Activated CD8-positive, alpha-beta T cell treated with anti-CD3 and anti-CD28 coated beads for 36 hours (primary cell): ENCODE measurements around the gene TTC39A. TPM values are rescaled to one million over a fixed set of nuclear protein-coding genes. Genes with fewer than 3 reads are reported as not detected.

ENCODE experiments used
- ATAC-seq: fragments of 200-7000 bp; cut with Tn5 transposase; one replicate; pipeline ENCODE4 v1.10.0; 2021; ENCODE audit warnings: mild to moderate bottlenecking, moderate library complexity
- CTCF ChIA-PET: fragments of 350-600 bp; sonication (Branson Sonifier 250); formaldehyde crosslinking; loops from one replicate; lab custom pipeline; 2021; ENCODE audit warnings: antibody characterized with exemption; lab: Charles Lee
- POLR2A ChIA-PET: fragments of 350-600 bp; sonication (Branson Sonifier 250); formaldehyde crosslinking; loops from one replicate; lab custom pipeline; 2021; ENCODE audit warnings: antibody characterized with exemption; lab: Charles Lee
- DNase-seq: peaks from one replicate; pipeline ENCODE4 v3.0.0-alpha.2; 2020
- H3K27ac Mint-ChIP-seq: one replicate; pipeline ENCODE4 v1.8.0; 2021; ENCODE audit warnings: mild to moderate bottlenecking, mixed read lengths
- H3K27me3 Mint-ChIP-seq: one replicate; pipeline ENCODE4 v1.8.0; 2021; ENCODE audit warnings: mixed read lengths
- H3K36me3 Mint-ChIP-seq: one replicate; pipeline ENCODE4 v1.8.0; 2021; ENCODE audit warnings: low read depth, mixed read lengths
- H3K4me1 Mint-ChIP-seq: one replicate; pipeline ENCODE4 v1.8.0; 2021; ENCODE audit warnings: low read depth, mixed read lengths
- H3K4me3 Mint-ChIP-seq: one replicate; pipeline ENCODE4 v1.8.0; 2021; ENCODE audit warnings: mild to moderate bottlenecking, moderate library complexity, mixed read lengths
- H3K9me3 Mint-ChIP-seq: one replicate; pipeline ENCODE4 v1.8.0; 2021; ENCODE audit warnings: mixed read lengths
- CTCF ChIP-seq: fragments of 200-600 bp; IDR thresholded peaks from one replicate; pipeline ENCODE4 v1.8.0; 2022; ENCODE audit warnings: antibody characterized with exemption, mild to moderate bottlenecking
- intact Hi-C: fragments of 100-400 bp; cut with micrococcal nuclease; formaldehyde crosslinking; loops from one replicate; pipeline ENCODE4 v1.10.0; 2022
- total RNA-seq, 2 experiments: library from RNA; stranded (reverse); gene quantifications; one replicate each; pipeline ENCODE4 v1.2.3, GENCODE V29; 2021

TTC39A gene
- total RNA-seq, 2 experiments from 2014 or later: 0.50 TPM; not detected in 1

DNA sequence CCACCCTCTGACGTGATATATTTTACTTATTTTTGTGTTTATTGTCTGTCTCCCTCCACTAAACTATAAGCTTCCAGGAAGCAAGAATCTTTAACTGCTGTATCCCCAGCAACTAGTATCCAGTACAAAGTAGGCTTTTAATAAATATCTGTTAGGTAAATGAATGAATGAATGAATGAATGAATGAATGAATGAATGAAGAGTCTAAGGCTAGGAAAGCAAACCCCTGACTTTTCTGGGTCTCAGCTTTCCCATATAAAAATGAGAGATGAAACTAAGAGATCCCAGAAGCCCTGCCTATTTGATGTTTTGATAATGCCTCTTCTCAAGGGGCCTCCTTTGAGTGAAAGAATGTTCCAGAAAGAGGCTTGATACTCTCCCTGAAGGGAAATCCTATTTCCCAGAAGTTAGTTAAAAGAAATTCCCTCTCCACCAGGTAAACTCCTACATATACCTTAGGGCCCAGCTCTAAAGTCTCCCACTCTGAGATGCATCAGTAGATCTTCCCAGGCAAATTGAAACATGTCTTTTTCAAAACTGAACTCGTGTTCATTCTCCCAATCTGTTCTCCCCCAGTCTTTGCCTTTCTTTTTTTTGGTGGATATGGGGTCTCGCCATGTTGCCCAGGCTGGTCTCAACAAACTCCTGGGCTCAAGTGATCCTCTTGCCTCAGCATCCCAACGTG, 7.8 kb downstream of the TTC39A start:
- ChIA-PET CTCF (interaction anchor here (1.7 kb wide), 1 partner anchor 52 kb away, joined by 3 read pairs; no protein-coding TSS in a partner anchor), POLR2A (no interaction called here)
- ATAC-seq (no peak), DNase-seq (no peak)
- intact Hi-C loops: no loop called here
- Mint-ChIP-seq H3K36me3 (no peaks in the 10 kb centered on the region), H3K4me3 (no peak overlapping the region), H3K27ac (no peak overlapping the region), H3K27me3 (peaks cover 4% of the 10 kb centered on the region), H3K9me3 (no peaks in the 10 kb centered on the region), H3K4me1 (no peaks in the 10 kb centered on the region)
- no peak for TF ChIP-seq CTCF

DNA sequence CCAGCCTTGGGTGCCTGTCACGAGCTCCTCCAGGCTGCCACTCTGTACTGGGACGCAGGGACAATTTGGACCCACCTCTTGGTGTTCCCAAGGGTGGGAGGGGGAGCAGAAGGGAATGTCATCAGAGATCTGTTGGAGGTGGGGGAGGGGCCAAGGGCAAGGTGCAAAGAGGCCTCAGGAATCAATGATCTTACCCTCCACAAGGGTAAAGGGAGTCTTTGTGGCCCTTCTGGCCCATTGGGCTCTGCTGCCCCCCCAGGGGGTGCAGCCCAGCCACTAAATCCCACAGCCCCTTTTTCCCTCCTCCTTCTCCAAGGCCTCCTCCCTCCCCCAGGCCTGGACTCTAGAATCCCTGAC, 8.5 kb downstream of the TTC39A start:
- ChIA-PET CTCF (interaction anchor here (1.7 kb wide), 1 partner anchor 52 kb away, joined by 3 read pairs; no protein-coding TSS in a partner anchor), POLR2A (no interaction called here)
- no peak overlapping the region for H3K4me3 Mint-ChIP-seq
- no peaks in the 10 kb centered on the region for H3K4me1 Mint-ChIP-seq
- no peaks in the 10 kb centered on the region for H3K9me3 Mint-ChIP-seq
- peaks cover 1% of the 10 kb centered on the region for H3K27me3 Mint-ChIP-seq
- no peaks in the 10 kb centered on the region for H3K36me3 Mint-ChIP-seq
- no peak overlapping the region for H3K27ac Mint-ChIP-seq
- DNase-seq (no peak), ATAC-seq (no peak)
- intact Hi-C loops: no loop called here
- no peak for TF ChIP-seq CTCF

DNA sequence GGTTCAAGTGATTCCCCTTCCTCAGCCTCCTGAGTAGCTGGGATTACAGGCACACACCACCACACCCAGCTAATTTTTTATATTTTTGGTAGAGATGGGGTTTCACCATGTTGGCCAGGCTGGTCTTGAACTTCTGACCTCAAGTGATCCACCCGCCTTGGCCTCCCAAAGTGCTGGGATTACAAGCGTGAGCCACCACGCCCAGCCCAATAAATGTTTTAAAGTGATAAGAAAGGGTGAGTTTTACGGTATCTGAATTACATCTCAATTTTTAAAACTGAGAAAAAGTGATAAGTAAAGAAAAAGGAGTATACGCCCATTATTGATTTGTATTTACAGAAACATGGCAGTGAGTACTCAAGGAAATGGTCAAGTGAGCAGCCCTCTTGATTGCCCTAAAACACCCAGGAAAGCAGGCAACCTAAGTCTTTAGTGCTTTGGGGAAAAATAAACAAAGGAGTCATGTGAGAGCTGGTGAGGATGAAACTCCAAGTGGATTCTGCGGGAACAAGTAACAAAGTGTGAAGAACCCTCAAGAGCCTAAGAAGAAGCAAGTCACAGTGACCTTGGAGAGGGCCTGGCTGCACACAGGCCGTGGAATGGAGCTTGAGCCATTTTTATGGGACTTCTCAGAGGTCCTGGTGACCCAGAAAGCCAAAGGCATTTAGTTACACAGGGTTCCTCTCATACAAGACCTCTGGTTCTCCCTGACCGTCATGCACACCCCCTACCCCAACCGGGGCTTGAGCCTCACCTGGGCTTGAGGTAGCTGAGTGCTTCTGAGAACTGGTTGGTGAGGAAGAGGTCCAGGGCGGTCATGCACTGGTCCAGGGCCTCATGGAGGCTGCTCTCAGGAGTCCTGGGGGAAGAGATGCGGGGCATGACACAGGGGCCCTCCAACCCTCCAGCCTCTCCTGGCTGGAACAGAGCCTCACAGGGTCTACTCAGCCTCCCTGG, 9.1 kb downstream of the TTC39A start:
- CTCF ChIA-PET: interaction anchor here (1.7 kb wide), 1 partner anchor 53 kb away, joined by 3 read pairs; no protein-coding TSS in a partner anchor
- intact Hi-C loops: no loop called here

GRCh38 chr1:51317798-51318197, 12.6 kb downstream of the TTC39A start:
- ChIA-PET POLR2A (no interaction called here), CTCF (no interaction called here)
- H3K36me3 Mint-ChIP-seq: no peaks in the 10 kb centered on the region
- peaks cover 8% of the 10 kb centered on the region for H3K4me1 Mint-ChIP-seq
- ATAC-seq: no peak
- no peaks in the 10 kb centered on the region for H3K27me3 Mint-ChIP-seq
- TF ChIP-seq CTCF: no peak
- DNase-seq: no peak
- no peaks in the 10 kb centered on the region for H3K9me3 Mint-ChIP-seq
- H3K4me3 Mint-ChIP-seq: no peak overlapping the region
- H3K27ac Mint-ChIP-seq: no peak overlapping the region
- intact Hi-C loops: no loop called here

More for the DNA sequence above, 9.1 kb downstream of the TTC39A start:
- no peak overlapping the region for H3K4me3 Mint-ChIP-seq
- DNase-seq (no peak), ATAC-seq (no peak)
- no peak overlapping the region for H3K27ac Mint-ChIP-seq
- H3K36me3 Mint-ChIP-seq: no peaks in the 10 kb centered on the region
- TF ChIP-seq CTCF: no peak
- POLR2A ChIA-PET: no interaction called here
- H3K27me3 Mint-ChIP-seq: peaks cover 1% of the 10 kb centered on the region
- no peaks in the 10 kb centered on the region for H3K4me1 Mint-ChIP-seq
- H3K9me3 Mint-ChIP-seq: no peaks in the 10 kb centered on the region

DNA sequence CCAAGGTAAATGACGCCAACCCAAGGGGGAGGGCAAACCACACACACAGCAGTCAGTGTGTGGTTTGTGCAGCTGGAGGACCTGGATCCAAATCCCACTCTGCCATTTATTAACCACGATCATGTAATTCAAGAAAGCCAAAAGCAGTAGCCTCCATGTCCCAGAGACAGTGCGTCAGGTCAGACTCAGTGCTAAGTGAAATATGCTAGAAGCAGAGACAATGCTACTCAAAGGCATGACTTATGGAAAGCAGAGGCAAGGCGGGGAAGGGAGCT, 13.6 kb downstream of the TTC39A start:
- Mint-ChIP-seq H3K9me3 (no peaks in the 10 kb centered on the region), H3K27me3 (no peaks in the 10 kb centered on the region), H3K4me3 (no peak overlapping the region), H3K4me1 (peaks cover 8% of the 10 kb centered on the region), H3K27ac (no peak overlapping the region), H3K36me3 (no peaks in the 10 kb centered on the region)
- intact Hi-C loops: no loop called here
- TF ChIP-seq CTCF: no peak
- CTCF ChIA-PET: no interaction called here
- DNase-seq (no peak), ATAC-seq (no peak)
- POLR2A ChIA-PET: no interaction called here
